ENCODE results near the gene EFCAB11. TPM values are rescaled to one million over a fixed set of nuclear protein-coding genes. Genes with fewer than 3 reads are reported as not detected.

The EFCAB11 gene
- total RNA-seq, 1 experiment from 2014 or later: 10.8 TPM

- no peaks in the 10 kb centered on the region for H3K36me3 ChIP-seq (replicated peaks; ENCODE audit: control insufficient read depth, insufficient read depth, low read length)
- H3K4me3 ChIP-seq (ENCODE audit: insufficient read depth, low read depth, low read length): no peak overlapping the region
- H3K27me3 ChIP-seq (ENCODE audit: control insufficient read depth, insufficient read depth, low read length): no peaks in the 10 kb centered on the region
- no peak for DNase-seq
Observed at GRCh38 chr14:89811954-89812575, 142.5 kb downstream of the EFCAB11 start.

- no peak overlapping the region for H3K4me3 ChIP-seq (ENCODE audit: insufficient read depth, low read depth, low read length)
- H3K36me3 ChIP-seq (replicated peaks; ENCODE audit: control insufficient read depth, insufficient read depth, low read length): no peaks in the 10 kb centered on the region
- no peak for DNase-seq
- H3K27me3 ChIP-seq (ENCODE audit: control insufficient read depth, insufficient read depth, low read length): no peaks in the 10 kb centered on the region
Observed at GRCh38 chr14:89810101-89810500, 144.4 kb downstream of the EFCAB11 start.

- Histone ChIP-seq H3K27me3 (ENCODE audit: control insufficient read depth, insufficient read depth, low read length) (no peaks in the 10 kb centered on the region), H3K4me3 (ENCODE audit: insufficient read depth, low read depth, low read length) (no peak overlapping the region), H3K36me3 (replicated peaks; ENCODE audit: control insufficient read depth, insufficient read depth, low read length) (no peaks in the 10 kb centered on the region)
- DNase-seq: peak; percentile 41
Observed at GRCh38 chr14:89807892-89808291, 146.6 kb downstream of the EFCAB11 start.

- no peak for DNase-seq
- H3K27me3 ChIP-seq (ENCODE audit: control insufficient read depth, insufficient read depth, low read length): no peaks in the 10 kb centered on the region
- H3K4me3 ChIP-seq (ENCODE audit: insufficient read depth, low read depth, low read length): no peak overlapping the region
- no peaks in the 10 kb centered on the region for H3K36me3 ChIP-seq (replicated peaks; ENCODE audit: control insufficient read depth, insufficient read depth, low read length)
Observed at GRCh38 chr14:89807151-89807550, 147.4 kb downstream of the EFCAB11 start.

- H3K4me3 ChIP-seq (ENCODE audit: insufficient read depth, low read depth, low read length): no peak overlapping the region
- no peak for DNase-seq
- no peaks in the 10 kb centered on the region for H3K36me3 ChIP-seq (replicated peaks; ENCODE audit: control insufficient read depth, insufficient read depth, low read length)
- no peaks in the 10 kb centered on the region for H3K27me3 ChIP-seq (ENCODE audit: control insufficient read depth, insufficient read depth, low read length)
Observed at GRCh38 chr14:89806451-89806850, 148.1 kb downstream of the EFCAB11 start.

GRCh38 chr14:89805501-89805900 lies 149.0 kb downstream of the EFCAB11 start:
- Histone ChIP-seq H3K27me3 (ENCODE audit: control insufficient read depth, insufficient read depth, low read length) (no peaks in the 10 kb centered on the region), H3K4me3 (ENCODE audit: insufficient read depth, low read depth, low read length) (no peak overlapping the region), H3K36me3 (replicated peaks; ENCODE audit: control insufficient read depth, insufficient read depth, low read length) (no peaks in the 10 kb centered on the region)
- no peak for DNase-seq

GRCh38 chr14:89803542-89803941 lies 151.0 kb downstream of the EFCAB11 start:
- H3K27me3 ChIP-seq (ENCODE audit: control insufficient read depth, insufficient read depth, low read length): no peaks in the 10 kb centered on the region
- no peaks in the 10 kb centered on the region for H3K36me3 ChIP-seq (replicated peaks; ENCODE audit: control insufficient read depth, insufficient read depth, low read length)
- DNase-seq: no peak
- no peak overlapping the region for H3K4me3 ChIP-seq (ENCODE audit: insufficient read depth, low read depth, low read length)

- no peak for DNase-seq
- H3K36me3 ChIP-seq (replicated peaks; ENCODE audit: control insufficient read depth, insufficient read depth, low read length): no peaks in the 10 kb centered on the region
- no peaks in the 10 kb centered on the region for H3K27me3 ChIP-seq (ENCODE audit: control insufficient read depth, insufficient read depth, low read length)
- no peak overlapping the region for H3K4me3 ChIP-seq (ENCODE audit: insufficient read depth, low read depth, low read length)
Observed at GRCh38 chr14:89801136-89801535, 153.4 kb downstream of the EFCAB11 start.

- H3K27me3 ChIP-seq (ENCODE audit: control insufficient read depth, insufficient read depth, low read length): no peaks in the 10 kb centered on the region
- no peaks in the 10 kb centered on the region for H3K36me3 ChIP-seq (replicated peaks; ENCODE audit: control insufficient read depth, insufficient read depth, low read length)
- H3K4me3 ChIP-seq (ENCODE audit: insufficient read depth, low read depth, low read length): no peak overlapping the region
- DNase-seq: no peak
Observed at GRCh38 chr14:89798212-89798773, 156.2 kb downstream of the EFCAB11 start.

GRCh38 chr14:89797148-89797547 lies 157.4 kb downstream of the EFCAB11 start:
- Histone ChIP-seq H3K4me3 (ENCODE audit: insufficient read depth, low read depth, low read length) (no peak overlapping the region), H3K36me3 (replicated peaks; ENCODE audit: control insufficient read depth, insufficient read depth, low read length) (no peaks in the 10 kb centered on the region), H3K27me3 (ENCODE audit: control insufficient read depth, insufficient read depth, low read length) (no peaks in the 10 kb centered on the region)
- DNase-seq: no peak

GRCh38 chr14:89794096-89794495 lies 160.4 kb downstream of the EFCAB11 start:
- Histone ChIP-seq H3K36me3 (replicated peaks; ENCODE audit: control insufficient read depth, insufficient read depth, low read length) (no peaks in the 10 kb centered on the region), H3K27me3 (ENCODE audit: control insufficient read depth, insufficient read depth, low read length) (no peaks in the 10 kb centered on the region), H3K4me3 (ENCODE audit: insufficient read depth, low read depth, low read length) (no peak overlapping the region)
- DNase-seq: no peak

- no peak for DNase-seq
Observed at GRCh38 chr14:89793367-89793716, 161.2 kb downstream of the EFCAB11 start.

GRCh38 chr14:89792489-89793366 lies 161.8 kb downstream of the EFCAB11 start:
- Histone ChIP-seq H3K4me3 (ENCODE audit: insufficient read depth, low read depth, low read length) (no peak overlapping the region), H3K27me3 (ENCODE audit: control insufficient read depth, insufficient read depth, low read length) (no peaks in the 10 kb centered on the region), H3K36me3 (replicated peaks; ENCODE audit: control insufficient read depth, insufficient read depth, low read length) (no peaks in the 10 kb centered on the region)
- no peak for DNase-seq

More at GRCh38 chr14:89793367-89793716, 161.2 kb downstream of the EFCAB11 start:
- Histone ChIP-seq H3K36me3 (replicated peaks; ENCODE audit: control insufficient read depth, insufficient read depth, low read length) (no peaks in the 10 kb centered on the region), H3K27me3 (ENCODE audit: control insufficient read depth, insufficient read depth, low read length) (no peaks in the 10 kb centered on the region), H3K4me3 (ENCODE audit: insufficient read depth, low read depth, low read length) (no peak overlapping the region)

- H3K36me3 ChIP-seq (replicated peaks; ENCODE audit: control insufficient read depth, insufficient read depth, low read length): no peaks in the 10 kb centered on the region
- no peak overlapping the region for H3K4me3 ChIP-seq (ENCODE audit: insufficient read depth, low read depth, low read length)
- no peaks in the 10 kb centered on the region for H3K27me3 ChIP-seq (ENCODE audit: control insufficient read depth, insufficient read depth, low read length)
- DNase-seq: no peak
Observed at GRCh38 chr14:89787525-89787924, 167.0 kb downstream of the EFCAB11 start.

GRCh38 chr14:89781046-89781445 lies 173.5 kb downstream of the EFCAB11 start:
- no peak overlapping the region for H3K4me3 ChIP-seq (ENCODE audit: insufficient read depth, low read depth, low read length)
- no peaks in the 10 kb centered on the region for H3K36me3 ChIP-seq (replicated peaks; ENCODE audit: control insufficient read depth, insufficient read depth, low read length)
- no peak for DNase-seq
- no peaks in the 10 kb centered on the region for H3K27me3 ChIP-seq (ENCODE audit: control insufficient read depth, insufficient read depth, low read length)

All from H7 (cell line).